Central memory CD8-positive, alpha-beta T cell (primary cell): Measurements from ENCODE around the gene HYAL1.

Experiments used
- ATAC-seq: fragments of 150-1000 bp; cut with Tn5 transposase; replicated peaks from 2 replicates; pipeline ENCODE4 v1.10.0; 2022; ENCODE audit warnings: mild to moderate bottlenecking, moderate FRiP score, moderate number of reproducible peaks; ENCODE audit not compliant: poor library complexity, severe bottlenecking; ENCODE audit errors: extremely low read depth
- DNase-seq, 2 donors: peaks; one replicate each; pipeline ENCODE4 v3.0.0; 2021; ENCODE audit warnings: low spot score in 2 of 2
- H3K27ac Mint-ChIP-seq: one replicate; pipeline ENCODE4 v1.8.0; 2022; ENCODE audit warnings: low read depth, mild to moderate bottlenecking, moderate library complexity, mixed read lengths
- H3K27me3 Mint-ChIP-seq: one replicate; pipeline ENCODE4 v1.8.0; 2022; ENCODE audit warnings: mixed read lengths
- H3K36me3 Mint-ChIP-seq: one replicate; pipeline ENCODE4 v1.8.0; 2022; ENCODE audit warnings: mild to moderate bottlenecking, moderate library complexity, mixed read lengths; ENCODE audit not compliant: insufficient read depth
- H3K4me1 Mint-ChIP-seq: one replicate; pipeline ENCODE4 v1.8.0; 2022; ENCODE audit warnings: mixed read lengths
- H3K4me3 Mint-ChIP-seq: one replicate; pipeline ENCODE4 v1.8.0; 2022; ENCODE audit warnings: mild to moderate bottlenecking, moderate library complexity, mixed read lengths
- H3K9me3 Mint-ChIP-seq: one replicate; pipeline ENCODE4 v1.8.0; 2022; ENCODE audit warnings: mixed read lengths

HYAL1 gene

GRCh38 chr3:50340448-50341329 lies 37.3 kb upstream of the HYAL1 start, which contains the start of gene RASSF1:
RASSF1 (minus strand) TSS chr3:50340836; CDS start chr3:50340805, 31 bp downstream.
- no peaks in the 10 kb centered on the region for H3K9me3 Mint-ChIP-seq
- ATAC-seq (peak; percentile 17), DNase-seq (peak; percentile 53)
- H3K4me3 Mint-ChIP-seq: peak within 1 kb of the TSS; percentile 95
- H3K27me3 Mint-ChIP-seq: no peaks in the 10 kb centered on the region
- peaks cover 31% of the 10 kb centered on the region for H3K36me3 Mint-ChIP-seq
- peak within 1 kb of the TSS; percentile 97 for H3K27ac Mint-ChIP-seq
- H3K4me1 Mint-ChIP-seq: peaks cover 59% of the 10 kb centered on the region

GRCh38 chr3:50340147-50340447 lies 36.7 kb upstream of the HYAL1 start:
- Mint-ChIP-seq H3K27ac (peak overlapping the region; percentile 97), H3K9me3 (no peaks in the 10 kb centered on the region), H3K36me3 (peaks cover 37% of the 10 kb centered on the region), H3K27me3 (no peaks in the 10 kb centered on the region), H3K4me3 (peak overlapping the region; percentile 95), H3K4me1 (peaks cover 58% of the 10 kb centered on the region)
- ATAC-seq (no peak), DNase-seq (no peak)

GRCh38 chr3:50339485-50340146 lies 36.2 kb upstream of the HYAL1 start:
- H3K36me3 Mint-ChIP-seq: peaks cover 37% of the 10 kb centered on the region
- peaks cover 56% of the 10 kb centered on the region for H3K4me1 Mint-ChIP-seq
- H3K27ac Mint-ChIP-seq: peak overlapping the region; percentile 97
- DNase-seq (no peak), ATAC-seq (no peak)
- peak overlapping the region; percentile 95 for H3K4me3 Mint-ChIP-seq
- no peaks in the 10 kb centered on the region for H3K9me3 Mint-ChIP-seq
- no peaks in the 10 kb centered on the region for H3K27me3 Mint-ChIP-seq

- no peak for DNase-seq
- peaks cover 63% of the 10 kb centered on the region for H3K4me1 Mint-ChIP-seq
Observed at GRCh38 chr3:50338965-50339364, 35.6 kb upstream of the HYAL1 start.

GRCh38 chr3:50337175-50337861 lies 33.9 kb upstream of the HYAL1 start:
- Mint-ChIP-seq H3K4me1 (peaks cover 76% of the 10 kb centered on the region), H3K36me3 (peaks cover 51% of the 10 kb centered on the region), H3K4me3 (peak overlapping the region; percentile 95), H3K27ac (peak overlapping the region; percentile 97), H3K9me3 (no peaks in the 10 kb centered on the region), H3K27me3 (no peaks in the 10 kb centered on the region)
- ATAC-seq (peak; percentile 67), DNase-seq (peak; percentile 79 to 82)

More at GRCh38 chr3:50338965-50339364, 35.6 kb upstream of the HYAL1 start:
- no peak for ATAC-seq
- Mint-ChIP-seq H3K36me3 (peaks cover 39% of the 10 kb centered on the region), H3K4me3 (peak overlapping the region; percentile 95), H3K27me3 (no peaks in the 10 kb centered on the region), H3K27ac (peak overlapping the region; percentile 97), H3K9me3 (no peaks in the 10 kb centered on the region)

- peak; percentile 15 for ATAC-seq
- Mint-ChIP-seq H3K27me3 (no peaks in the 10 kb centered on the region), H3K36me3 (peaks cover 53% of the 10 kb centered on the region), H3K4me1 (peaks cover 80% of the 10 kb centered on the region), H3K4me3 (peak overlapping the region; percentile 95), H3K9me3 (no peaks in the 10 kb centered on the region), H3K27ac (peak overlapping the region; percentile 97)
- peak in 1 of 2 donors; percentile 35 for DNase-seq
Observed at GRCh38 chr3:50336452-50337174, 33.2 kb upstream of the HYAL1 start.

- Mint-ChIP-seq H3K36me3 (peaks cover 52% of the 10 kb centered on the region), H3K27me3 (no peaks in the 10 kb centered on the region), H3K4me3 (peak overlapping the region; percentile 67), H3K9me3 (no peaks in the 10 kb centered on the region), H3K4me1 (peaks cover 67% of the 10 kb centered on the region), H3K27ac (peak overlapping the region; percentile 82)
- ATAC-seq (no peak), DNase-seq (no peak)
Observed at GRCh38 chr3:50334339-50335075, 31.1 kb upstream of the HYAL1 start.

GRCh38 chr3:50333744-50334328 lies 30.5 kb upstream of the HYAL1 start:
- Mint-ChIP-seq H3K27me3 (no peaks in the 10 kb centered on the region), H3K36me3 (peaks cover 50% of the 10 kb centered on the region)
- ATAC-seq: no peak

GRCh38 chr3:50331364-50331907 lies 28.1 kb upstream of the HYAL1 start:
- H3K4me1 Mint-ChIP-seq: peaks cover 57% of the 10 kb centered on the region
- H3K27ac Mint-ChIP-seq: no peak overlapping the region
- ATAC-seq: no peak
- H3K4me3 Mint-ChIP-seq: no peak overlapping the region
- no peak for DNase-seq
- no peaks in the 10 kb centered on the region for H3K27me3 Mint-ChIP-seq
- H3K9me3 Mint-ChIP-seq: no peaks in the 10 kb centered on the region
- H3K36me3 Mint-ChIP-seq: peaks cover 37% of the 10 kb centered on the region

More at GRCh38 chr3:50333744-50334328, 30.5 kb upstream of the HYAL1 start:
- Mint-ChIP-seq H3K4me1 (peaks cover 60% of the 10 kb centered on the region), H3K4me3 (peak overlapping the region; percentile 67), H3K27ac (peak overlapping the region; percentile 82), H3K9me3 (no peaks in the 10 kb centered on the region)
- no peak for DNase-seq

- Mint-ChIP-seq H3K9me3 (no peaks in the 10 kb centered on the region), H3K27ac (no peak overlapping the region), H3K4me1 (peaks cover 51% of the 10 kb centered on the region), H3K27me3 (no peaks in the 10 kb centered on the region), H3K4me3 (no peak overlapping the region), H3K36me3 (peaks cover 32% of the 10 kb centered on the region)
- DNase-seq: no peak
- no peak for ATAC-seq
Observed at GRCh38 chr3:50330330-50330729, 27.0 kb upstream of the HYAL1 start.
